Activated T-cell treated with anti-CD3 and anti-CD28 coated beads for 4 hours (primary cell): ENCODE results near the gene KCNAB2.

Experiments
- DNase-seq: peaks from one replicate; pipeline ENCODE4 v3.0.0-alpha.2; 2020

KCNAB2 gene

GRCh38 chr1:6033986-6034749, 11.5 kb upstream of the KCNAB2 start:
- DNase-seq, result no peak

- no peak for DNase-seq
Observed at GRCh38 chr1:6034750-6035096, 11.0 kb upstream of the KCNAB2 start.

GRCh38 chr1:6035303-6035702, 10.4 kb upstream of the KCNAB2 start:
- no peak for DNase-seq

GRCh38 chr1:6035719-6036118, 10.0 kb upstream of the KCNAB2 start:
- DNase-seq, result no peak

GRCh38 chr1:6037338-6037762, 8.3 kb upstream of the KCNAB2 start:
- DNase-seq, result no peak

- no peak for DNase-seq
Observed at GRCh38 chr1:6038603-6039002, 7.1 kb upstream of the KCNAB2 start.

GRCh38 chr1:6039031-6039430, 6.7 kb upstream of the KCNAB2 start:
- DNase-seq, result no peak

- DNase-seq, result no peak
Observed at GRCh38 chr1:6040444-6040843, 5.2 kb upstream of the KCNAB2 start.

GRCh38 chr1:6040861-6041415, 4.8 kb upstream of the KCNAB2 start:
- no peak for DNase-seq

- DNase-seq, result no peak
Observed at GRCh38 chr1:6041432-6042062, 4.1 kb upstream of the KCNAB2 start.

GRCh38 chr1:6043561-6043960, 2.1 kb upstream of the KCNAB2 start:
- DNase-seq, result no peak

GRCh38 chr1:6044481-6045109, 1.1 kb upstream of the KCNAB2 start:
- DNase-seq, result no peak

- no peak for DNase-seq
Observed at GRCh38 chr1:6045110-6045502, 582 bp upstream of the KCNAB2 start.

- no peak for DNase-seq
Observed at GRCh38 chr1:6046279-6046678, 591 bp downstream of the KCNAB2 start.

- DNase-seq, result no peak
Observed at GRCh38 chr1:6048179-6048867, 2.6 kb downstream of the KCNAB2 start.

- no peak for DNase-seq
Observed at GRCh38 chr1:6049419-6049818, 3.7 kb downstream of the KCNAB2 start.

- no peak for DNase-seq
Observed at GRCh38 chr1:6051423-6051822, 5.7 kb downstream of the KCNAB2 start.

GRCh38 chr1:6052543-6053205, 7.0 kb downstream of the KCNAB2 start:
- DNase-seq, result peak; percentile 20

- no peak for DNase-seq
Observed at GRCh38 chr1:6053206-6053546, 7.5 kb downstream of the KCNAB2 start.

- no peak for DNase-seq
Observed at GRCh38 chr1:6054596-6054995, 8.9 kb downstream of the KCNAB2 start.

GRCh38 chr1:6056572-6056948, 10.9 kb downstream of the KCNAB2 start:
- no peak for DNase-seq

GRCh38 chr1:6057170-6057845, 11.6 kb downstream of the KCNAB2 start:
- no peak for DNase-seq
